Progenitor cell of endocrine pancreas (in vitro differentiated cells): ENCODE results near the gene ZNF177. TPM values are rescaled to one million over a fixed set of nuclear protein-coding genes. Genes with fewer than 3 reads are reported as not detected.
"Not testable (repeated sequence)": the region's sequence is repeated elsewhere in the genome, so short reads cannot be mapped to it uniquely, and the experiment has no call there.

Source experiments
- DNase-seq: peaks from one replicate; pipeline ENCODE4 v3.0.0; 2021; ENCODE audit warnings: low spot score; ENCODE audit not compliant: unreplicated experiment
- H3K27ac Mint-ChIP-seq: 2 replicates; pipeline ENCODE4 v1.8.0; 2021; ENCODE audit warnings: mild to moderate bottlenecking, moderate library complexity, mixed read lengths
- H3K27me3 Mint-ChIP-seq: 2 replicates; pipeline ENCODE4 v1.8.0; 2021; ENCODE audit warnings: mixed read lengths
- H3K36me3 Mint-ChIP-seq: 2 replicates; pipeline ENCODE4 v1.8.0; 2022; ENCODE audit warnings: mixed read lengths; ENCODE audit not compliant: insufficient read depth
- H3K4me1 Mint-ChIP-seq: 2 replicates; pipeline ENCODE4 v1.8.0; 2021; ENCODE audit warnings: low read depth, mixed read lengths
- H3K4me3 Mint-ChIP-seq: 2 replicates; pipeline ENCODE4 v1.8.0; 2021; ENCODE audit warnings: low read depth, mild to moderate bottlenecking, moderate library complexity, mixed read lengths
- H3K9me3 Mint-ChIP-seq: 2 replicates; pipeline ENCODE4 v1.8.0; 2021; ENCODE audit warnings: low read depth, mixed read lengths
- CTCF ChIP-seq: fragments of 200-600 bp; sonication (generic); IDR thresholded peaks from one replicate; pipeline ENCODE4 v1.5.0; 2021; ENCODE audit warnings: antibody characterized with exemption, mild to moderate bottlenecking; ENCODE audit not compliant: unreplicated experiment
- long read RNA-seq: library from polyadenylated mRNA; unstranded; transcript quantifications from one replicate; pipeline ENCODE4 v2.0.0, GENCODE V29; 2020
- total RNA-seq: library from RNA; stranded (reverse); gene quantifications from 2 replicates; pipeline ENCODE4 v1.2.1, GENCODE V29; 2021

ZNF177 gene
- total RNA-seq = 12.7 and 12.9 TPM in 2 replicates
- long read RNA-seq = 0 reads

- no peak within 1 kb of the TSS for H3K27ac Mint-ChIP-seq
- TF ChIP-seq CTCF = no peak
- DNase-seq = no peak
- peaks cover 74% of the 10 kb centered on the region for H3K36me3 Mint-ChIP-seq
- H3K9me3 Mint-ChIP-seq = peaks cover 53% of the 10 kb centered on the region
- no peak within 1 kb of the TSS for H3K4me3 Mint-ChIP-seq
- H3K4me1 Mint-ChIP-seq = no peaks in the 10 kb centered on the region
- H3K27me3 Mint-ChIP-seq = no peaks in the 10 kb centered on the region
Measured at GRCh38 chr19:9362905-9363304, at the start of gene ZNF177. Gene ZNF177 (plus strand): TSS chr19:9363013. CDS start chr19:9378312, 15,299 bp downstream.

- no peaks in the 10 kb centered on the region for H3K27me3 Mint-ChIP-seq
Measured at GRCh38 chr19:9313756-9314155, 49.1 kb upstream of the ZNF177 start.

GRCh38 chr19:9321338-9321737, 41.5 kb upstream of the ZNF177 start:
- no peak overlapping the region for H3K27ac Mint-ChIP-seq
- H3K4me3 Mint-ChIP-seq = no peak overlapping the region
- peaks cover 27% of the 10 kb centered on the region for H3K36me3 Mint-ChIP-seq
- no peak for DNase-seq
- H3K27me3 Mint-ChIP-seq = no peaks in the 10 kb centered on the region
- H3K9me3 Mint-ChIP-seq = peaks cover 37% of the 10 kb centered on the region
- H3K4me1 Mint-ChIP-seq = no peaks in the 10 kb centered on the region
- no peak for TF ChIP-seq CTCF

More at GRCh38 chr19:9313756-9314155, 49.1 kb upstream of the ZNF177 start:
- Mint-ChIP-seq H3K36me3 (no peaks in the 10 kb centered on the region), H3K4me3 (no peak overlapping the region), H3K27ac (no peak overlapping the region), H3K4me1 (peaks cover 3% of the 10 kb centered on the region), H3K9me3 (peaks cover 16% of the 10 kb centered on the region)
- no peak for DNase-seq
- no peak for TF ChIP-seq CTCF

- H3K4me1 Mint-ChIP-seq, H3K27ac Mint-ChIP-seq, H3K4me3 Mint-ChIP-seq, DNase-seq, H3K27me3 Mint-ChIP-seq: not testable (repeated sequence)
- peaks cover 28% of the 10 kb centered on the region for H3K36me3 Mint-ChIP-seq
- peaks cover 38% of the 10 kb centered on the region for H3K9me3 Mint-ChIP-seq
Measured at GRCh38 chr19:9321756-9322155, 41.1 kb upstream of the ZNF177 start.

- Mint-ChIP-seq H3K4me3 (peak overlapping the region; percentile 7), H3K36me3 (peaks cover 32% of the 10 kb centered on the region), H3K9me3 (peaks cover 38% of the 10 kb centered on the region)
- H3K27ac Mint-ChIP-seq, DNase-seq, H3K27me3 Mint-ChIP-seq, H3K4me1 Mint-ChIP-seq: not testable (repeated sequence)
Measured at GRCh38 chr19:9322201-9322600, 40.6 kb upstream of the ZNF177 start.

GRCh38 chr19:9323557-9323918, 39.3 kb upstream of the ZNF177 start:
- H3K4me3 Mint-ChIP-seq = peak overlapping the region; percentile 86
- no peaks in the 10 kb centered on the region for H3K27me3 Mint-ChIP-seq
- H3K36me3 Mint-ChIP-seq = peaks cover 46% of the 10 kb centered on the region
- H3K9me3 Mint-ChIP-seq = peaks cover 42% of the 10 kb centered on the region
- DNase-seq = no peak
- H3K27ac Mint-ChIP-seq = peak overlapping the region; percentile 98
- TF ChIP-seq CTCF = no peak
- no peaks in the 10 kb centered on the region for H3K4me1 Mint-ChIP-seq
